HFF-Myc (cell line): ENCODE results near the gene TFAP2D.

Source experiments
- DNase-seq: peaks from one replicate; pipeline ENCODE4 v3.0.0-alpha.2; 2011; ENCODE audit warnings: low read depth; ENCODE audit errors: extremely low read depth
- H3K4me3 ChIP-seq: replicated peaks from 2 replicates; pipeline ENCODE4 v1.5.1; 2011; ENCODE audit warnings: low read depth, mild to moderate bottlenecking, control low read depth, low read length
- TF ChIP-seq, protein P1 (sequence below): IDR thresholded peaks from 2 replicates; pipeline ENCODE4 v1.5.1; 2012; ENCODE audit warnings: mild to moderate bottlenecking, low read depth, low read length, control low read depth; ENCODE audit errors: missing control alignments

The TFAP2D gene

DNA sequence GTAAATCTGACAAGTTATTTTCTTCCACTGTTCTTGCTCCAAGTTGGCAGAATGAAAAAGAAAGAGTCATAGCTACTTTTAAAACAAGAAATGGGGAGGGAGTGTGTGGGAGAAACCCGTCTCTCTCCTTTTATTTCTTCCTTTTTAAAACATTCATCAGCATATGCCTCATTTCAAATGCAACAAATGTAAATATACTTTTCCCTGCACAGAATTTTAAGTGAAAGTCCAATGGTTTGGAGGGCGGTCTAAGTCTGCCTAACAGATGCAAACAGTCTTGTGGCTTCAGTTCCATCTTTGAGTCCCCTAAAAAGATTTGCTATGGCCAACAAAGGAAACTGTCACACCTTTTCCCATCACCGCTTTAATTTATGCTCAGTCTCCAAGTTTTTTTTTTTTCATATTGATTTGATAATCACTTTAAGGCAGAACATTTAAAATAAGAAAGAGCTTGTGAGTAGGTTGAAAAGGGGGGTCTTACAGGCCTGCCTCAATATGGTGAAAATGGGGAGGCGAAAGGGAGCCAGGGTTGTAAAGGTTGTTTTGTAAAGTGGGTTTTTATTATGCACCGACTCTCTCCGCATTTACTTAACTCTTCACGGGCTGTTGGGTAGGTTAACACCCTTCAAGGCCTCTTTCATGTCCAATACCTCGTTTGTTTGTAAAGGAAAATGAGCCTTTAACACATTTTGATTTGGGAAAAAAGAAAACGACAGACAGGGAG, 4.6 kb downstream of the TFAP2D start:
- TF ChIP-seq, protein P1, sequence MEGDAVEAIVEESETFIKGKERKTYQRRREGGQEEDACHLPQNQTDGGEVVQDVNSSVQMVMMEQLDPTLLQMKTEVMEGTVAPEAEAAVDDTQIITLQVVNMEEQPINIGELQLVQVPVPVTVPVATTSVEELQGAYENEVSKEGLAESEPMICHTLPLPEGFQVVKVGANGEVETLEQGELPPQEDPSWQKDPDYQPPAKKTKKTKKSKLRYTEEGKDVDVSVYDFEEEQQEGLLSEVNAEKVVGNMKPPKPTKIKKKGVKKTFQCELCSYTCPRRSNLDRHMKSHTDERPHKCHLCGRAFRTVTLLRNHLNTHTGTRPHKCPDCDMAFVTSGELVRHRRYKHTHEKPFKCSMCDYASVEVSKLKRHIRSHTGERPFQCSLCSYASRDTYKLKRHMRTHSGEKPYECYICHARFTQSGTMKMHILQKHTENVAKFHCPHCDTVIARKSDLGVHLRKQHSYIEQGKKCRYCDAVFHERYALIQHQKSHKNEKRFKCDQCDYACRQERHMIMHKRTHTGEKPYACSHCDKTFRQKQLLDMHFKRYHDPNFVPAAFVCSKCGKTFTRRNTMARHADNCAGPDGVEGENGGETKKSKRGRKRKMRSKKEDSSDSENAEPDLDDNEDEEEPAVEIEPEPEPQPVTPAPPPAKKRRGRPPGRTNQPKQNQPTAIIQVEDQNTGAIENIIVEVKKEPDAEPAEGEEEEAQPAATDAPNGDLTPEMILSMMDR = no peak
- no peak overlapping the region for H3K4me3 ChIP-seq
- no peak for DNase-seq

DNA sequence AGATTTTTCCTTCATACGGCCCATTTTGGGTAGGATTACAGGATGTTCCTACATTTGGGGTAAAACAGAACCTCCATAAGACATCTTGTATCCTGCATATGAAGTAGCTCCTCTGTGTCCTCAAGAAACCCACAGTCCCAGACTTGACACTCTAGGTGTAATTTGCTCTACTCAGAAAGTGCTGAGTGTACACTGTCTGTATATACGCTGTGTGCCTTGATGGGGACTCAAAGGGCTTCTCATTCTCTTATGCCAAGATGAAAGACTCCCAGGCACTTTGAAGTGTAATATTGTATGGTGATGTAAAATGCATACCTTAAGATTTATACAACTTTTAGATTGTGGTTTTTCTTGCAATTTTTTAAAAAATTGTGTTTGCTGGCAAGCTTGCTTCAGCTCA, 5.2 kb downstream of the TFAP2D start:
- no peak overlapping the region for H3K4me3 ChIP-seq
- TF ChIP-seq, protein P1 = no peak
- DNase-seq = no peak

DNA sequence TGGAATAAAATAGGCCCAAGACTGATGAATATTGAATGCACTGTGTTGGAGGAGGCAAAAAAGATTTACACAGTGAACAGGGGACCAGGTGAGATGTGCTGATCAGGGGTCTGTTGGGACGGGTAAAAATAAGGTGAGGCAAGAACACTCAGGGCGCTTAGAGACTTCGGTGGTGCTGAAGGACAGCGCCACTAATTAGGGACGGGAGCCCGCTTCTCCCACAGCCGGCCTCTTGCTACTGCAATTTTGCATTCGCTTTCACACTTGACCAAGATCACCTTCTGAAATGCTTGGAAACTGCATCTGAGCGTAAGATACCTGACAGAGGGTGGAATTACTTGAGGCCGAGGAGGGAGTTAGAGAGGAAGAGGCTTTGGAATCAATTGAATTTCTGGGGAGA, 7.3 kb downstream of the TFAP2D start:
- TF ChIP-seq, protein P1 = no peak
- H3K4me3 ChIP-seq = no peak overlapping the region
- DNase-seq = no peak

DNA sequence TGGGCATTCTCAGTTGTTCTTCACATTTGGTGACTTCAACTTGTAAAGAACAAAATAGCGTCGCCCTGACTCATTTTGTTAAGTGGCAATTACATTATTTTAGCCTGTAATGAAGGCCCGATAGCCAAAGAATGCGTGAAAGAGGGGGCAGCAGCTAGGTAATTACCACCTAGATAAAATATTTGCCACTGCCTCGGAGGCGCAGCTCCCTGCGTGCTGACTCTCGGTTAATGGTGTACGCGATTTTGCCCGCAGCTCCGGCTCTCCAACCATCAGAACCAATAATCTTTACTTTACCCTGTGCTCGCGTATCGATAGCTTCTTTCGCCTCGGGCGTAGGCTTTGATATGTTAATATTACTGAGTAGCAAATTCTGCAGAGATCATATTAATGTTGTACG, 8.7 kb downstream of the TFAP2D start:
- no peak overlapping the region for H3K4me3 ChIP-seq
- TF ChIP-seq, protein P1 = no peak
- no peak for DNase-seq

DNA sequence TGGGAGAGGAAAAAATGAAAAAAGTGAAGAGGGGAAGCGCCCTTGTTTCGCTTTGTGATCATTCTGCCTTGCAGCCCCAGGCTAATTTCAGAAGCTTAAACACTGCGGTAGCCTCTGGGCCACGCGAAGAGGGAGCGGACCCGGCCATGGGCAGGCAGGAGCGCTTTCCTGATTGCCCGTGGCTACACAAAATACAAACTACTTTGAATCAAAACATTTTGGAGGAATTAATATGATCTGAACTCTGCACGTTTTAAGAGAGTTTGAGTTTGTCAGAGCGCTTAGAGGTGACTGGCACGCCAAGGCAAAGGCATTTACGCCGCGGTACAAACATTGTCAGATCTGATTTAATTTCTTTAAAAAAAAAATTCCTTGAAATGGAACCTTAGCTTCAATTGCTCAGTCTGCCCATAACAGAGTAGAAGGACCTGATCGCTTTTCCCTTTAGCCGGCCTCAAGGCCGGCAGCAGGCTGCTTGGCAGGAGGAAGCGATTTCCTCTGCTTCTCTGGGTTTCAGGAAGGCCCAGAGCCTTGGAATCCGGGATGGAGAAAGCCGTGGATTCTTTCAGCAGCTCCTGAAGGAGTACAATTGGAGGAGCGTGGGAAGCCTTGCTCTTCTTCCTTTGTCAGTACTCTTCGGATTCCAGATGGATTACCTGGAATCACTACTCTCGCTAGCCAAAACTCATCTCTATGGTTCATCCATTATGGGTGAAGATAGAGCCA, 9.7 kb downstream of the TFAP2D start:
- H3K4me3 ChIP-seq = no peak overlapping the region
- TF ChIP-seq, protein P1 = no peak
- DNase-seq = no peak

DNA sequence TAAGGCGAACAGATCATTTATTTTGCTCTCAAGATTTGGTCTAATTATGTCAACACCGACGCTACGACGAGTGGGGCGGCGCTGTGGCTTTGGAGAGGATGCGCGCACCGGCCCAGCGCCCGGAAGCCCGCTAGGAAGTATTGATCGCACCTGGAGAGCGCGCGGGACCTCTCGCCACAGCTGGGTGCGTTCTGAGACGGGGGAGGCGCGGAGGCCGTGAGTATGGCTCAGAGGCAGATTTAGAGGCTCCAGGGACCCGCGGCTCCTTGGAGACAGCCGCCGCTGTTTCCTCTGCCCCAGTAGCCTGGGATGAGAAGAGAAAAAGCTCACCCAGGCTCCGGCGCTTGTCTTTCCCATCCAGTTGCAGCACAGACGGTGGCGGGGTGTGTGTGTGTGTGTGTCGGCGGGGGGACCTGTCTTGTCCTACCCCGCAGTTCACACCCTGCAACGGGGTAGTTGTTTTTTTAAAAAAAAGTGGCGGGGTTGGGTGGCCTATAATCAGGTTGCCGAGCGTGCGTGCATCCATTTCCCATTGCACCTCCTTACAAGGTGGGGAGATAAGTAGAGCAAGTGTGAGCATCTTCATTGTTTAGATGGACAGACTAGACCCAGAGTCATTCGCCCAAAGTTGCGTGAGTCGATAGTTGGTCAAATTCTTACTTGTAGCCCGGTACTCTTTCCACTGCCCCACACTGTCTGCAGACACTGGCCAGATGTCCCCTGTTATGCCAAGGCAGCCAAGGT, 11.2 kb downstream of the TFAP2D start:
- TF ChIP-seq, protein P1 = no peak
- no peak for DNase-seq
- H3K4me3 ChIP-seq = no peak overlapping the region
